Measurements from ENCODE around the gene MUL1.
"Not testable (repeated sequence)": the region's sequence is repeated elsewhere in the genome, so short reads cannot be mapped to it uniquely, and the experiment has no call there.

Gene MUL1

DNA sequence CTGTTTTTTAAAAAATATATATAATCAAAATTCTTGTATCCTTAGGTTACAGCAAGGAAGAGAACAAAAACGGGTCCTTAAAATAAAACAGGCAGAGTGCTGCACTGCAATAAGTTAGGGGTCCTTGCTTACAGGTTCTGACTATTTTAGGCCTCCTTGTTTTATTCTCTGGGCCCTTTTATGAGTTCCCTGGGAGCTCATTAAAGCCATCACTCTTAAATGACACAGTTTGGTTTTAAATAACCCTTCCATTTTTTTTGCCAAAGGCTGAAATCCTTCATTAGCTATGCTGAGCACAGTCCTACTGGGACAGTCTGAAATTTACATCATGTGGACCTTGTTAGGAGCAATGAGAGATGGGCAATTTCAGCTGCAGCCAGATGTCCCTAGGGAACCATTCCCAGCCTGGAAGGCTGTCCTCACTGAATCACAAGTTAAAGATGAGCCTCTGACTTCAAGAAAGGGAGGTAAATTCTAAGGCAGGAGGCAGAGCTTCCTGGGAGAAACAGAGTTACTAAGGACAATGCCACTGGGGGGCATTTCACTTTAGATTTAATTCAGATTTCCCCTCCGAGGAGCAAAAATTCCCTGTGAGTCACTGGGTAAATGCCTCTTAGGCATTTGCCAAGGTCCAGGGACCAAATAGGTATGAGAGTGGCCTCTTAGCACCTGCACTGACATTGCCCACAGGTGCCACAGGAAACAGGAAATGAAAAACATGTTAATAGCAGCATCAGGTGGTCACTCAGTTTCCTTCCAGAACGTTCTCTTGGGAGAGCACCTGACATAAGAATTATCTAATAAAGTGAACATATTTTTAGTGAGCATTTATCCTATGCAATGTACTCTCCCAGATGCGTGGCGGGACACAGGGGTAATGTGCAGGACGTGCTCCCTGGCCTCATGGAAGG is 3.8 kb upstream of the MUL1 start:
- peak; percentile 45 for DNase-seq (ENCODE audit: low spot score)

DNA sequence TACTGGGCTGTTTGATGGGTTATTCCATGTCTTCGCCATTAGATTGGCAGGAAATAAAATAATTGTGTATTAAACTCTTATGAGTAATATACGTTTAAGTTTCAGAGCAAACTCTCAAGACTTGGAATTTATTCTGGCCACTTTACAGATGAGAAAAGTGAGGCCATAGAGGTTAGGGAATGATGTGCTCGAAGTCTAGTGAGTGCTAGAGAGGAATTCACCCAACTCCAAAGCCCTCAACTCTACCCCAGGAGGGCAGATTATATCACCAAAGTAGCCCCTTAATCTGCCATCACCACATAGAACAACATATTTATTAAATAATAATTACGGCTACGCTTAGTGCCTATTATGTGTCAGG is 440 bp upstream of the MUL1 start:
- no peak for DNase-seq (ENCODE audit: low spot score)

DNA sequence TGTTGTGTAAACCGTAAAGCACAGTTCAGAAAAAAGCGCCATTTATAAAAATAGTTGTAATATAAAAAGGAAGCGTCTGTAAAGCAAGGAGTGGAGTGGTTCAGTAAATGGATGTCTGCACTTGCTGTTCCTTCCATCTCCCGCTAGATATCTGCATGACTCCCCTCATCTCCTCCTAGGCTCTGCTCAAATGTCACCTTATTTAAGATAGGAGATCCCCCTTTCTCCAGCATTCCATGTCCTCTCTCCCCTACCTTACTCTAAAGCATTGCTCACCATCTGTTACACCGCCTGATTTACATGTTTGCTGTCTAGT is 745 bp downstream of the MUL1 start:
- DNase-seq (ENCODE audit: low spot score): no peak

DNA sequence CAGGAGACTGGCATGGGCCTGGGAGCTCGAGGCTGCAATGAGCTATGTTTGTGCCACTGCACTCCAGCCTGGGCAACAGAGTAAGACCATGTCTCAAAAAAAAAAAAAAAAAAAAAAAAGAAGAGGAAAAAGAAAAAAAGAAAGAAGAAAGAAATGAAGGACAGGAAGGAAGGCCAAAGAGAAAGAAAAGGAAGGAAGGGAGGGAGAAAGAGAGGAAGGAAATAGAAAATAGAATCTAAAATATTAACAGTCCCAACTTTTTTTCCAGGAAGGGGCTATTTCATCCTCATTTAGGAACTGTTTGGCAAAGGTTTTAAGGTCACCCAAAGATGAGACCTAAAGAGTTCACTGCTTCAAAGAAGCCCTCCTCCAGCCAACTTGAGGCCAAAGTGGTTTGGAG is 2.5 kb downstream of the MUL1 start:
- no peak for DNase-seq (ENCODE audit: low spot score)

DNA sequence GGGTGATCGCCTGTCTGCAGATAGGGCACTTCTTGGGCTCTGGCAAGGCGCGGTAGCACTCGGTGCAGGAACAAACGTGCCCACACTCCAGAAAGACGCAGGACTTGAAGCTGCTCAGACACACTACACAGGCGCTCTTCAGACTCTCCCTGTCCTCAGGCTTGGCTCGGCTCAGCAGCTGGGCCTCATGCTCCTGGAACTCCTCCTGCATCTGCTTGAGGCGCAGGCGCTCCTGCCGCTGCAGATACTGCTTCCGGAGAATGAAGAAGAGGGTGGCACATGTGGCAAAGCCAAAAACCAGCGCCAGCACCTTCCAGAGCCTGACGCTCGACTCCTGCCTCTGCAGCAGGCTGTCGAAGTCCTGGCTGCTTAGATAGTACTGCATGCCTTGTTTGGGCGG is 7.2 kb downstream of the MUL1 start:
- DNase-seq (ENCODE audit: low spot score): no peak

DNA sequence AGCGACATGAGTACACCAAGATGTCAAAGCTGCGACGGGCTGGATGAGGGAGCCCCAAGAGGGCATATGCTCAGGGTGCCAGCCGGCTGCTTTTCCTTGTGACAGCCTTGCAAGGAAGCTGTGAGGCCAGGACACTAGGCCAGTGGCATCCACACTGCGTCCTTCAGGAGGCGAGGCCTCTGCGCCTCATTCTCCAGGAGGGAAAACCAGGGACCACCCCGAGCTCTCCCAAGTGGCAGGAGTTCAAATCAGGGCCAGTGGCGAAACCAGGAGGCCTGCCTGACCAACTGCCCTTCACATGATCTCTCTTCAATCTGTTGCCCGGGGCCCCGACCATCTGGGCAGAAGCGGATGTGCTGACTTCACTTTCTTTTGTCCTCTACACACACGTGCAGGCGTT is 8.2 kb downstream of the MUL1 start:
- no peak for DNase-seq (ENCODE audit: low spot score)

DNA sequence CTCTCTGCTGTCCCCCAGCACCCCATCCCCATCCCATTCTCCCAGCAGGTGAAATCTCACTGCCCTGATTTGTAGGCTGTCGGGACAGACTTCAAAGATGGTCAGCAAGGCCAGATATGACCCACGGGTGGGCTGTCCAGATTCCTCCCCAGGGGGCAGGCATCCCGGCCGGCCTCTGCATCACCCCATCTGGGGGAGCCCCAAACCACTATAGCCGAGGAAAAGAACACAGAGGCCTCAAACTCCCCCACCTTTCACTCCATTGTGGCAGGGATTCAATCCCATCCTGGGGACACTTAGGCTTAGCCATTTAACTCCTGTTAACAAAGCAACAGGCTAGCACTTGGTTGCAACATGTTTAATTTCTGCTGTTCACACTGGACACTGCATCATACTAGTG is 8.8 kb downstream of the MUL1 start:
- DNase-seq (ENCODE audit: low spot score): no peak

DNA sequence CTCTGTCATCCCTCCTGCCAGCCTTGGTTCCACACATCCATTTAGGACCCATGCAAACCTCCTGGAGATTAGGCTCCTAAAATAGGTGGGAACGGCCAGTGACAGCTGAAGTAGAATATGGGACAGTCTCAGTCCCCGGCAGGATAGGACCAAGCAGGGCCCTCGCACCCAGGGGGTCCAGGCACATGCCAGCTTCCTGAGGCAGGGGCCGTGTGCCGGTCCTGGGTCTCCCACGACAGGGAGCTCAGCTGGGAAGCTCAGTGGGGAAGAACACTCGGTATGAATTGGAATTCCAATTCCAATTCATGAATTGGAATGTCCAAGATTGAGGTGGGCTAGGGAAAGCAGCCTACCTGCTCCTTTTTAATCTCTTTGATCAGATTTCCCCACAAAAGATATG is 9.8 kb downstream of the MUL1 start:
- no peak for DNase-seq (ENCODE audit: low spot score)

DNA sequence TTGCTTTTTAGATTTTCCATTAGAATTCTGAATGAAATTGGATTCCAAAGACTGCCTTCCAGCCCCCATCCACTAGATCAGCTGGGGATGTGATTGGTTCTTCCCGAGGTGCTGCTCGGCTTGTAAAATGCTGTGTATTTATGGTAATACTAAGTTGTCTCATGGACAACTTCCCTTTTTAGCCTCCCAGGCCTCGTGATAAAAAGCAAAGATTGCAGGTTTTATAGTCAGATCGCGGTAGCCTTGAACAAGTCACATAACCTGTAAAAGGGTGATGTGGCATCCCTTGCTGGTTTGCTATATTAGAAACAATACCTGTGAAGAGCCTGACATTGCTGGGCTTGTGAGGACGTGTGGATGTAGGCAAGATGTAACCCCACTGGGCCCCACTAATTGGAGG is 10.4 kb downstream of the MUL1 start:
- DNase-seq (ENCODE audit: low spot score): no peak

DNA sequence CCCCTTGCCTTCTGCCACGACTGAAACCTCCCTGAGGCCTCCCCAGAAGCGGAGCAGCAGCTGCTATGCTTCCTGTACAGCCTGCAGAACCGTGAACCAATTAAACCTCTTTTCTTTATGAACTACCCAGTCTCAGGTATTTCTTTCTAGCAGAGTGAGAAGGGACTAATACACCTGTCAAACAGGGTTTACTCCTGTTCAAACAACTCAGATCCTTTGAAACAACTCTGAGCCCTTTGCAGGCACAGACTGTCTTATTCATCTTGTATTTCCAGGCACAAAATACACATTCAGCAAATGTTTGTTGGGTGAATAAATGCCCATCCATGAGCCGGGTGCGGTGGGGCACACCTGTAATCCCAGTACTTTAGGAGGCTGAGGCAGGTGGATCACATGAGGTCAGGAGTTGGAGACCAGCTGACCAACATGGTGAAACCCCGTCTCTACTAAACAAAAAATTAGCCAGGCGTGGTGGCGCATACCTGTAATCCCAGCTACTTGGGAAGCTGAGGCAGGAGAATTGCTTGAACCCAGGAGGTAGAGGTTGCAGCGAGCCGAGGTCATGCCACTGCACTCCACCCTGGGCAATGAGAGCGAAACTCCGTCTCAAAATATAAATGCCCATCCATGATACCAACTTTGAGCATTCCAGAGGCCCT is 11.1 kb downstream of the MUL1 start:
- DNase-seq (ENCODE audit: low spot score): not testable (repeated sequence)

DNA sequence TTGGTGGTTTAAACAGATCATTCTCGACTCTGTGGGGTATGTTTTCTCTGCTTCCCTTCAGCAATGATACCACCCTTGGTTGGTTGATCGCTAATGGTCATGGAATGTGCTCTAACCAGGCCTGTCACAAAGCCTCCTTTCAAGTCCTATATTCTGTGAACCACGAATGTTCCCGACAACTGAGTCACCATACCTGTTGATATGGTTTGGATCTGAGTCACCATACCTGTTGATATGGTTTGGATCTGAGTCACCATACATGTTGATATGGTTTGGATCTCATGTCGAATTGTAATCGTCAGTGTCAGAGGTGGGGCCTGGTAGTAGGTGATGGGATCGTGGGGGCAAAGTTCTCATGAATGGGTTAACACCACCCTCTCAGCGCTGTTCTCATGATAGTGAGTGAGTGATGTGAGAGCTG is 11.7 kb downstream of the MUL1 start:
- DNase-seq (ENCODE audit: low spot score): peak; percentile 61

DNA sequence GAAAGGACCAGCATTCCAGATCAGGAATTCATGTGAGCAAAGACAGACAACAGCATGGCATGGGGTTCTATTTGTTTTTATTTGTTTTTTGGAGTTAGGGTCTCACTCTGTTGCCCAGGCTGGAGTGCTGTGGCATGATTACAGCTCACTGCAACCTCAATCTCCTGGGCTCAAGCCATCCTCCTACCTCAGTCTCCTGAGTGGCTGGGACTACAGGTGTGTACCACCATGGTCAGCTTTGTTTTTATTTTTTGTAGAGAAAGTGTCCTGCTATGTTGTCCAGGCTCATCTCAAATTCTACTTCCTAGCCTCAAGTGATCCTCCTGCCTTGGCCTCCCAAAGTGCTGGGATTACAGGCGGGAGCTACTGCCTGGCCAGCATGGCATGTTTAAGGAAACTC is 12.3 kb downstream of the MUL1 start:
- DNase-seq (ENCODE audit: low spot score): no peak

DNA sequence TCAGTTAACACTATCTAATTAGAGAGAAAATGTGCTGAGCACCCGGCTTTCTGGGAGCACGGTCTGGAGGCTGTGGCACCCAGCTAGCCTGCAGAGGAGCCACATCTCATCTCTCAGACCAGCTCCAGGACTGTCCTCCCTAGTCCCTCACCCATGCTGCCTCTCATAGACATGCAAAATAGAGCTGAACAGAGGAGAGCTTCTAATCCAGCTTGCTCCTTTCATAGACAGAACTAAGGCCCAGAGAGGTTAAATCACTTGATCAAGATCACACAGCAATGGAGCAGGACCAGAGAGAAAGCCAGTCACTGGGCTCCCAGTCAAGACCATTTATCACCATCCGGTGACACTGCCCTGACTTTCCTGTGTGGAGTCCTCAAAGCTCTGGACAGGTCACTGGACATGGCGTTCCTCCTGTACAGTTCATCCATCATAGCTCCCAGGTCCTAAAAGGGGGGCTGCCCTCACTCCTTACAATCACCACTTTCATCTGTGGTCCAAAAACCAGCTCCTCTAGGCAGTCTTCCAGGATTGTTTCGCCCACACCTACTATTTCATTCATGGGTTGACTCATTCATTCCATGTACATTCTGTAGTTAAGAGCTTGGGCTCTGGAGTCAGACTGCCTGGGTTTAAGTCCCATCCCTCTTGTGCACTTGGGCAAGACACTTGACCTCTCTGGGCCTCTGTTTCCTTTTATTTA is 13.2 kb downstream of the MUL1 start:
- peak; percentile 86 for DNase-seq (ENCODE audit: low spot score)

DNA sequence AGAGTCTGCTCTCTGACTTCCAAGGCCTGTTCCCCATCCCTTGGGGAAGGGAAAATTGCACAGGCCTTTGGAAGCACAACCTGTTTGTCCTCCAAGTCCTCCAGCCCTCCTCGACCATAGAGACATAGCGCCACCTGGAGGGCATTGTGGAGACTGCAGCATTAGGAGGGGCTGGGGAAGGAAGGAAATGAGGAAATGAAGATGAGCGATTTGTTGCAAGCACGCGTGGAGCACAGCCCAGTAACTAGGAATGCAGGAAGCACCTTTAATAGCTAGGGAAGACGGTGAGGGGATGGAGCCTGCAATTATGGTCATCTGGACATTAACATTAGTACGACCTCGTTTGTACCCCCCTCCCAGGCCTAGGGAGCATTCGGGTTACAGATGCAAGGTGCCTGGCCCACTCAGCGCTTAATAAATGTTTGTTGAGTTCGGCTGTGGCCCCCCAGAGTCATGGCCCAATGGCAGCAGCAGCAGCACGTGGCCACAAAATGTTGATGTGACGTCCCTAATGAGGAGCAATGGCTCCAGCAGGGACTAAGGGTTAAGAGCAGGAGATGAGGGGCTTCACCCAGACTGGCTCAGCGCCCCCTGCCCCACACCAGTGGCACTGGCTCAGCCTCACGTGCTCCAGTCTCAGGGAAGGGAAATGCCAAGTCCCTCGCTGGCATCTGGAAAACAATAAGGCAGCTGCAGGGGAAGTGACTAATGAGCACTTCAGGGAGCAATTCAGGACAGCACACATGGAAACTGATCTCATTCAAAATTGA is 13.9 kb downstream of the MUL1 start:
- DNase-seq (ENCODE audit: low spot score): peak; percentile 90

DNA sequence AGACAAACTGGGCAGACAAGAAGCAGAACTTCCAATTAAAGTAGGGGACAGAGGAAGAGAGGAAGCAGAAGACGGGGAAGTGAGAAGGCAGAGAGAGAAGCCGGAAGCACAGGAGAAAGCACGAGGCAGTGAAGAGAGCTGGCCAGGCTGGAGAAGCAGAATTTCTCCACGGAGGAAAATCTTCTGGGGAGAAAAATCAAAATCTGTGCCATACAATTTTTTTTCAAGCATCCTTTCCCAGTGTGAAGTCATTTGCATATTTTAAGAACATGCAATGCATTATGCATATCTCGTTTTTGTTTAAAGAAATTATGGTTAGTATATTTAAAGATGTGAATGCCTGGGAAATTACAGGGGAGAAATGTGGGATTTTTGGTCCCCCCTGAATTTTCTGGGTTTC is 14.6 kb downstream of the MUL1 start:
- DNase-seq (ENCODE audit: low spot score): no peak

DNA sequence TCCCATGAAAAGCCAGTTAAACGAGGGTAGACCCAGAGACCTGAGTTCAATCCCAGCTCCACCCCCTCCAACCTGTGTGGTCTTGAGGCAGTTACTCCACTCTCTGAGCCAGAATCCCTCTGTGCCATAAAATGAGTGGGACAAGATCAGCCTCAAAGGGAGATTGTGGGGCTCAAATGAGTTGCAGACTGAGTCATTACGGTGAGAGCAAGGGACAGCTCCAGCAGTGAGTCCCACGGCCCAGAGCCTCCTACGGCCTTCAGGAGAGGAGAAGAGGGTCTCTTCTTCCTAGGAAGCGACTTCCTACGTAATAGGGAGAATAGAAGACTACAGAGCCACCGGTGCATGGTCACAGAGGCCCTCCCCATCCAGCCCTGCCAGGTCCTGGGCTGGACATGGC is 15.2 kb downstream of the MUL1 start:
- no peak for DNase-seq (ENCODE audit: low spot score)

DNA sequence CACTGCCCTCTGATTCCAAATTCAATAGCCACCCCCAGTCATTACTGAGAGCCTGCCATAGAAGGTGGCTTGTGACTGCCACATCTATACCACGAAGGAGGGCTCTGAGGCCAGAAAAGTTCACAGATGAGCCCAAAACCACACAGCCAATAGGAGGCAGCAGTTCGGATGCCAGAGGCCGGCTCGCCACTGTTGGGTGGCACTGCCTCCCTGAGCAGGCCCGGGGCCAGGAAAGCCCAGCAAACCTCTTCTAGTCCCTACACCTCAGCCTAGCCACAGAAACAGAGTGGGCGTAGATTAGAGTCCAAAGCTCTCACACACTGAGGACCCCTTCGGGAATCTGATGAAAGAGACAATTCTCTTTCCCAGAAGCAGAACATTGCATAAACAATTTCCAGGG is 16.1 kb downstream of the MUL1 start:
- no peak for DNase-seq (ENCODE audit: low spot score)

DNA sequence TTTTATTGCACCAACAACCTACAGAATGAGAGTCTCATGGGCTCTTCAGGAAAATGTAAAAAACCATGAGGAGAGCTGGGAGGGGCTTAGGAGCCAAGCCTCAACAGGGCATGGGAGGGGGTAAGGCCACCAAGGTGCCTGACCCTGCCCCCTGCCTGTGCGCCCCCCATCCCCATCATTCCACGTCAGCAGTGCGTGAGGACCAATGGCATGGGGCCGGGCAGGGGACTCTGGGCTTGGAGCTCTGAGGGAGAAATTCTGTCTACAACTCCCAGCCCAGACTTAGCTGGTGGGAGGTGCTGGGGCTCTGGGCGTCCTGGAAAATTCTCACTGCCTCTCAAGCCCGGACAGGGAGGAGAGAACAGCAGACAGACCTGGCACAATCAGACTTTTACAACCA is 16.8 kb downstream of the MUL1 start:
- DNase-seq (ENCODE audit: low spot score): no peak

DNA sequence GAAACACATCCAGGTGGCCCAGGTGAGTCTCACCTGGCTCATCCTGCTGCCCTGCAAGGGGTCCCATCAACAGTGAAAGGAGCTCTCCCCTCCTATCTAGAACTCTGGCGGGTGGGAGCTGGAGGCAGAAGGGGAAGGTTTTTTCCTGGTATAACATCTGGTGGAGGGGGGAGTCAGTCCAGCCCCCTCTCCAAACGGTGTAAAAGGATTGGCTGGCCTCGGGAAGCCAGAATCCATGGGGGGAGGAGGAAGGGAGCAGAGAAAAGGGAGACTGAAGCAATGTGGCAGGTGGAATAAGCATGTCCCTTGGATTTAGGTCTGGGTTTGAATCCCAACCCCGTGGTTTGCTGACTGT is 20.7 kb downstream of the MUL1 start:
- no peak for DNase-seq (ENCODE audit: low spot score)

DNA sequence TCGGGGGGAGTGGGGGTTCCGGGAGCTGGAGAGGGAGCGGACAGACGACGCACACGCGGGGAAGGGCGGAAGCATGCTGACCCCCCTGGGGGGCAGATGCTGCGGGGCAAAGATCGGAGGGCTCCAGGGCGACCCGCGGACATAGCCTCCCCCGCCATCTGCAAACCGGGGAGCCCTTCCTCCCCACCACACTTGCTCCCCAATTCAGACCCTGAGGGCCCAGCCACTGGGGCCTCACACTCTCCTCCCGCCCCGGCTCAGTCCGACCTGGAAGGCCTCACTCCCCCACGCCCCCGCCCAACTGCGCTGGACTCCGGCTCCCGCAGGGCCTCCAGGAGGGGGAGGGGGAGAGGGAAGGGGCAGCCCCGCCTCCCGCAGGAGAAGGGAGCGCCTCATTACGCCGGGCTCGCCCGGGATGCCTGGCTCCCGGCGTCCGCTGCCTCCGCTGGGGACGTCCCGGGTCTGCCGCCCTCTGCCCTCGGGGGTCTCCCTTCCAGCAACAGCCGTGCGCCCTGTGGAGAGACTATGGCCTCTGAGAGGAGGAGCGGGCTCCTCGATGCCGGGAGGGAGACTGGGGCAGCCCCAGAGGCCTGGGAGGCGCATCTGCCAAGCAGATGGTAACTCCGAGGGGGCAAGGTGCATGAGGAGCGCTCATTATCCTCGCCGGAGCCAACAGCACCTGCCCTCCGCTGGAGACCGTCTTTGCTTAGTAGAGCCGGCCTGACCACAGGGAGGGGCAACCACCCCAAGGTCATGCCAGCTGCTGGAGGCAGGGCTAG is 21.3 kb downstream of the MUL1 start:
- DNase-seq (ENCODE audit: low spot score): peak; percentile 40

DNA sequence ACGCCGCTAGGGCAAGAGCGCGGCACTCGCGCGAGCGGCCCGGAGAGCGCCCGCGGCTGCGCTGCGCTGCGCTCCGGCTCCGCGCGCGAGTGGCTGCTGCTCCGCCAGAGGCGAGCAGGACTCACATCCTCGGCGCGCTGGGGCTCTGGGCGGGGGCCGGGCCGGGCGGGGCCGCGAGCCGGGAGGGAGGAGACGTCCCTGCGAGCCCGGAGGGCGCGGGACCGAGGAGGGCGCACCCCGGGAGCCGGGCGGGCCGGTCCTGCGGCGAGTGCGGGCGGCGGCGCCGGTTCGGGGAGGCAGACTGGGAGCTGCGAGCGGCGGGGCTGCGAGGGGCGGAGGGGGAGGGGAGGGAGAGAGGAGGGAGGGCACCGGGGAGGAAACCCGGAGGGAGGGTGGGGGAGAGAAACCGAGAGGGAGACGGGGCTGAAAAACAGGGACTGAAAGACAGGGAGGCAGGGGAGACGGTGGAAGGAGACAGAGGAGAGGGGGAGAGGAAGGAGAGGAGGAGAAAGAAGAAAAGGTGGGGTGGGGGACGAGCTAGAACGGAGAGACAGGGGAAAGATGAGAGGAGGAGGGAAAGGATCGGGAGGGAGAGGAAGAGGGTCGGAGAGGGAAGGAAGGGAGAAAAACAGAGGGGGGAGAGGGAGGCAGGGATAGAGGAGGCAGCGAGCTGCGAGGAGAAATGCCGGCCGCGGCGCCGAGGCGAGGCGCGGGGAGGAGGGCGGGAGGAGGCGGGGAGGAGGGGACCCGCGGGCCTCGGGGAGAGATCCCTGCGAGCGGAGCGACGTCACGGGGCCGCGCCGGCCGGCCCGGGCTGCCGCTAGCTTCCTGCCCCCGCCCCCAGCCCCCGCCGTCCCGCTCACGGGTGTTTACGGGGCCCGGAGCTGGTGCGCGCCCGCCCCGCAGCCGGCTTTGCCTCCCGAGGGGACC is 22.2 kb downstream of the MUL1 start, which contains the start of gene CAMK2N1:
TSS of gene CAMK2N1 (minus strand) at position 684 of the 930 bp plus-strand sequence. CDS start 831 bp downstream, outside the sequence.
- DNase-seq (ENCODE audit: low spot score): peak; percentile 84

Measured in AG08395 (cell line).